GM19438 (cell line): Measurements from ENCODE around the gene FAM174C.
"Not testable (repeated sequence)": the region's sequence is repeated elsewhere in the genome, so short reads cannot be mapped to it uniquely, and the experiment has no call there.

Experiments
- ATAC-seq: cut with Tn5 transposase; IDR thresholded peaks from one replicate; pipeline ENCODE4 v1.9.1; 2021; ENCODE audit warnings: low read depth; ENCODE audit not compliant: unreplicated experiment

The FAM174C gene

DNA sequence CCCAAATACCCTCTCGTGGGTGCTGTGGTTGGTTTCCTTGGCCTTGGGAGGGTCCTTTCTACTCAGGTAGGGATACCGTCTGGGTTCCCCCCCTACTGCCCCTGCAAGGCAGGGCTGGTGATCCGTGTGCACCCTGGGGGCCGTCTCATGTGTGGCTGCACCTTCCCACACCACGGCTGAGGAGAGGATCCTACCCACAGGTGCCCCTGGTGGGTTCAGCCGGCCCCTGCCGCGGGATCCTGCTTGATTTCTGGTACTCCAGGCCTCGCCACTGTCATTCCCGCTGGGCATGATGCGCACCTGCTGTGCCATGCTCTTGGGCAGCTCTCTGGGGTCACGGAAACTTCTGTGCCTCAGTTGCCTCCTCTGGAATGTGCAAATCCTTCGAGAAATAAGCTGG is 41.1 kb downstream of the FAM174C start:
- ATAC-seq: no peak

DNA sequence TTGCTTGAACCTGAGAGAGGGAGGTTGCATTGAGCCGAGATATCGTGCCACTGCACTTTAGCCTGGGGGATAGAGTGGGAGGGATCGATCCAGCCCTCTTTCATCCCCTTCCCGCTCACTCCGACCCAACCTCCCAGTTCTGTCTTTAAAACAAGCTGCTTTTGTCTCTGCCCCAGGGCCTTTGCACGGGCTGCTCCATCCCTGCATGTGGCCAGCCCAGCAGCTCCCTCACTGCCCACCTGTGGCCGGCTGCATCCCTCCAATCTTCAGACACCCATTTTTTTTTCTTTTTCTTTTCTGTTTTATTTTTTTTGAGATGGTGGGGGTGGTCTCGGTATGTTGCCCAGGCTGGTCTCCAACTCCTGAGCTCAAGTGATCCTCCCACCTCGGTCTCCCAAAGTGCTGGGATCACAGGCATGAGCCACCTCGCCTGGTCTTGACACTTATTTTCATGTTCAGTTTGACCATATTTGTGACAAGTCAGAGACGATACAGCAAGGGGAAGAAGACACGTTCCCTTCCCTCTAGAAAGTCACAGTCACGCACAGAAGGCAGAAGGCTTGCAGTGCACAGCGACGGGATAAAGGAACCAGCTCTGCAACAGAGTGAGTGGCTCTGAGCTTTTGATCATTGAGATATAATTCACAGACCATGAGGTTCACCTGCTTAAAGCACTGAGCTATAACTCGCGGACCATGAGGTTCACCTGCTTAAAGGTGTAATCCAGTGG is 42.1 kb downstream of the FAM174C start:
- no peak for ATAC-seq

- ATAC-seq: no peak
These were observed 43.5 kb downstream of the FAM174C start for GRCh38 chr19:1318678-1319471.

DNA sequence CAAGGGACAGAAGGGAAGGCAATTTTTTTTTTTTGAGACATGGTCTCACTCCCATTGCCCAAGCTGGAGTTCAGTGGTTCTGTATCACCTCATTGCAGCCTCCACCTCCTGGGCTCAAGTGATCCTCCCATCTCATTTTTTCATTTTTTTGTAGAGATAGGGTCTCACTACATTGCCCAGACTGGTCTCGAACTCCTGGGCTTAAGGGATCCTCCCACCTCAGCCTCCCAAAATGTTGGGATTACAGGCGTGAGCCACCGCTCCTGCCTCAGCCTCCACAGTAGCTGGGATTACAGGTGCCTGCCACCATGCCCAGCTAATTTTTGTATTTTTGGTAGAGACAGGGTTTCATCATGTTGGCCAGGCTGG is 44.9 kb downstream of the FAM174C start:
- not testable (repeated sequence) for ATAC-seq

GRCh38 chr19:1321539-1321938 is 46.2 kb downstream of the FAM174C start:
- ATAC-seq: no peak

GRCh38 chr19:1322198-1322981 is 47.1 kb downstream of the FAM174C start:
- no peak for ATAC-seq

DNA sequence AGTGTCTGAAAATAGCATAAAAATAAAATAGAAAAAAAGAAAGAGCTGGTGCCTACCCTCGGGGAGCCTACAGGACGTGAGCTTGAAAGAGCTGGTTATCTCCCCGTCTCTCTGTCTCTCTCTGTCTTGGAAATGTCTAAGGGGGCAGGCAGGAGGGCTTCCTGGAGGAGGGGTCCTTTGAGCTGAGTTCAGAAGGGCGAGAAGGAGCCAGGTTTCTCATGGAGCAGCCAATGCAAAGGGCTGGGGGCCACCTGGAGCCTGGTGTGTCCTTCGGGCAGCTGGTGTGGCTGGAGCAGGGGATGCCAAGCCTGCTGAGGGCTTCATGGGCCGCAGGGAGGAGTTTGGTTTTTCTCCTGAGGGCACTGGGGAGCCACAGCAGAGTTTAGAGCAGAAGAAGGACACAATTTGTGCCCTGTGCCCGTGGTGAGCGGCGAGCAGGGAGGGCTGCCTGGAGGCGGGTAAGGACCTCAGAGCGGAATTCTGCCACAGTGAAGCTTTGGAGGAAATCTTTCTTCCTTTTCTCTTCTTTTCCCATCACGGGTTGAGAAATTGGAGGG is 49.0 kb downstream of the FAM174C start:
- ATAC-seq: no peak

DNA sequence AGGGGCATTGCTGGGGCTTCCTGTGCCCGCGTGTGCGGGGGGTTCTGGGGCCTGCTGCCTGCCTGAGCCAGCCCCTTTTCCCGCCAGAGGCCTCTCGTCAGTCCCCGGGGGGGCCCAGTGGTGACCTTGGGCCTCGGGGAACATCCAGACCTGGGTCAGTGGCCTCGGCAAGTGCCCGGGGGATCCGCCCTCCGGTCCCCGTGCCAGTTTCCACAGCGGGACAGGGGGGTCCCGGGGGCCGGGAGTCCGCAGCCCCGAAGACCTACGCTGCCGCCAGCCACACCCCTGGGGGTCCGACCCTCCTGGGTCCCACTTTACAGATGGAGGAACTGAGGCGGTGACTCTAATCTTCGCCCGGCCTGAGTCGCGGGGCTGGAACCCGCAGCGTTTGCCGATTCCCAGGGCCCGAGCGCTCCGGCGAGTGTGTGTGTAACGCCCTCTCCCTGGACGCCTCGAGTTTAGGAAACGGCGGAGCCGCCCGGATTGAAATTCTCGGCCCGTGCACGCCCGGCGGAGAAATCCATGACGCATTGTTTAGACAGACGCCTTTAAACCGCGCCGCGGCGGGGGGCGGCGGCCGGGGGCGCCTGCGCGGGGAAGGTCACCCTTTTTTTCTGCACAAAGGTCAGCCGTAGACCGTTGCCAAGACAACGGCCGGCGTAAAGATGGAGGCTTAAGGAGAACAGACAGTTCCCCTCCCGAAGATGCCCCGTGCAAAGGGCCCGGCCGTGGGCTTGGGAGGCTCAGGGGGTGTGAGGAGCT is 49.7 kb downstream of the FAM174C start:
- no peak for ATAC-seq

- no peak for ATAC-seq
These were observed 50.4 kb downstream of the FAM174C start for GRCh38 chr19:1325568-1326294.

- ATAC-seq: no peak
These were observed 51.8 kb downstream of the FAM174C start for GRCh38 chr19:1327125-1327524.
